Stimulated activated CD4-positive, alpha-beta T cell treated with anti-CD3 and anti-CD28 coated beads, Interleukin-12 subunit alpha, Interleukin-12 subunit beta, amount 100 ng/mL, for 48 hours (primary cell): ENCODE measurements around the gene PIGX.
"Not testable (repeated sequence)": the region's sequence is repeated elsewhere in the genome, so short reads cannot be mapped to it uniquely, and the experiment has no call there.

Source experiments
- DNase-seq, 3 donors: peaks; one replicate each; pipeline ENCODE4 v3.0.0-alpha.2; 2020; ENCODE audit warnings: low read depth in 2 of 3, low spot score in 1 of 3

PIGX gene

GRCh38 chr3:196700801-196701200 is 11.4 kb upstream of the PIGX start:
- no peak for DNase-seq

DNA sequence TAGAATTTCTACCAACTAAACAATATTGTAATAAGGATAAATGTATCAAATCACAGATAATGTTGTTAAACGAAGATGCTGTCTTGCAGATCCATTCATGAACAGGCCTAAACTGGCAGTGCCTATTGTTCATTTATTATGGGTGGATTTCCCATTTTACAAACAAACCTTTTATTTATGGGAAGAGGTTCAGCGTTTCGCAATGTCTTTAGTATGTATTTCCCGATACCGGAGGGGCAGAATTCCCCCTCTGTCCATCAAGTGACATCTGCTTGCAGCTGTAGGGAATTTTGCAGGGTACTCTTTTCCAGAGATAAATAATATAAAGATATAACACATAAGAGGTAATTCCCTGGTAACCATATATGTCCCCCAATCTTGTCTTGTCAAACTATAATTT is 5.8 kb upstream of the PIGX start:
- DNase-seq, result no peak

DNA sequence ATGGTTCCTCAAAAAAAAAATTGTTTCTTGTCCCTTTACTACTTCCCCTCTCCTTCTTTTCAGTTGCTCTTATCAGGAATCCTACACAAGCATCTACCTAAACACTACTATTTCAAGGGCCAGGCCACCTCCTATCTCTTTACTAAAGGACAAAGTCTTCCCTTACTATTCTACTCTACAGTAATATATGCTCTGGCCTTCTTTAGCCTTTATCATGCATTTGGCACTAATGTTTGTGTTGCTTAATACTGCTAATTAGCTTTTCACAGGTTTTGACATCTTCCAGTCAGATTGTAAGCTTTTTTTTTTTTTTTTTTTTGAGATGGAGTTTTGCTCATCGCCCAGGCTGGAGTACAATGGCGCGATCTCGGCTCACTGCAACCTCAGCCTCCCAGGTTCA is 5.4 kb upstream of the PIGX start:
- DNase-seq, result no peak

GRCh38 chr3:196707566-196707965 is 4.6 kb upstream of the PIGX start:
- no peak for DNase-seq

DNA sequence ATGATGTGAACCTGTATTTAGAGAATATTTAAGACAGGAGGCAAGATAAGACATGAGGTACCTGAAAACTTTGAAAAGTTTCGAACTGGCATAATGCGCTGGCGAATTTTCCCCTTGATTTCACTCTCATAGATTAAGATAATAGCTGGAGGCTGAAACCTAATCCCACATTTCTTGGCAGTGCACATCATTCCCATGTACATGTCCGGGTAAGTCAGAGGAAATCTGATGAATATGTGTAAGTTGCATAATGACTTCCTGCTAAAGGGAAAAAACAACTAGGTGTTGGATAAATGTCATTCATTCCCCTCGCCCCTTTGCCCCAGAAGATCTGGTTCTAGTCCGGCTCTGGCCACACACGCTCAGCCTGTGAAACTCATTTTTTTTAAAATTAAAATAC is 3.7 kb upstream of the PIGX start:
- DNase-seq, result no peak

DNA sequence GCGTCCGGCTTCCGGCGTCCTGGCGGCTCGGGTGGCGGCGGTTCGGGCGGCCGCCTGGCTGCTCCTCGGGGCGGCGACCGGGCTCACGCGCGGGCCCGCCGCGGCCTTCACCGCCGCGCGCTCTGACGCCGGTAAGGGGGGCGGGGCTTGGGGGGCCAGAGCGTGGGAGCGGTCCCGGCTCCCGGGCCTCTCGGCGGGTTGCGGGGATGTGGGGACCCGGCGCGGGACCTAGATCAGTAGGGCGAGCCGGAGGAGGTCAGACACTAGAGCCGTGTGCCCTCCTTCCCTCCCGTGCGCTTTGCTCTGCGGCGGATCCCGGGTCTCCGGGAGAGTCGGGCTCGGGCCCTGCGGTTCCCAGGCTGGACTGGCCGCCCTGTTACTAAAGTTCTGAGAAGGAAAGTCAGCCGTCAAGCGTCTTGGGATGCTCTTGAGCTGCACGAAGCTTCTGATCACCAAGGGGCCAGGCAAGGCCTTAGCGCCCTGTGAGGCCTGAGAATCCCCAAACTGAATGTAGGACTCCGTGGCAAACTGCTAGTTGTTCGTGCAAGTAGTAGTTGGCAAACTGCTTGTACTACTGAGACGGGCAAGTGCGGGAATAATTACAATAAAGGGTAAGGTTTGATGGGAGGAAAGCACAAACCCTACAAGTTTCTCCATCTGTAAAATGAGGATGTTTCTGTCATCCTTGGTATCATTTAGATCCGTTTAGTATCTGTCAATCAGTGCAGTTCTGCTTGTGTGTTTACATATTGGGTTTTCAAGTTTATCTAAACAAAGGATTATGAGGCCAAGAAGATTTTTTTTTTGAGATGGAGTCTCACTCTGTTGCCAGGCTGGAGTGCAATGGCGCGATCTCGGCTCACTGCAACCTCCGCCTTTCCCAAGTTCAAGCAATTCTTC is 587 bp downstream of the PIGX start:
- DNase-seq, result peak in 2 of 3 donors; percentile 44 to 59

GRCh38 chr3:196717162-196717561 is 5.0 kb downstream of the PIGX start:
- not testable (repeated sequence) for DNase-seq

- no peak for DNase-seq
Observed at GRCh38 chr3:196721097-196721496, 8.9 kb downstream of the PIGX start.

DNA sequence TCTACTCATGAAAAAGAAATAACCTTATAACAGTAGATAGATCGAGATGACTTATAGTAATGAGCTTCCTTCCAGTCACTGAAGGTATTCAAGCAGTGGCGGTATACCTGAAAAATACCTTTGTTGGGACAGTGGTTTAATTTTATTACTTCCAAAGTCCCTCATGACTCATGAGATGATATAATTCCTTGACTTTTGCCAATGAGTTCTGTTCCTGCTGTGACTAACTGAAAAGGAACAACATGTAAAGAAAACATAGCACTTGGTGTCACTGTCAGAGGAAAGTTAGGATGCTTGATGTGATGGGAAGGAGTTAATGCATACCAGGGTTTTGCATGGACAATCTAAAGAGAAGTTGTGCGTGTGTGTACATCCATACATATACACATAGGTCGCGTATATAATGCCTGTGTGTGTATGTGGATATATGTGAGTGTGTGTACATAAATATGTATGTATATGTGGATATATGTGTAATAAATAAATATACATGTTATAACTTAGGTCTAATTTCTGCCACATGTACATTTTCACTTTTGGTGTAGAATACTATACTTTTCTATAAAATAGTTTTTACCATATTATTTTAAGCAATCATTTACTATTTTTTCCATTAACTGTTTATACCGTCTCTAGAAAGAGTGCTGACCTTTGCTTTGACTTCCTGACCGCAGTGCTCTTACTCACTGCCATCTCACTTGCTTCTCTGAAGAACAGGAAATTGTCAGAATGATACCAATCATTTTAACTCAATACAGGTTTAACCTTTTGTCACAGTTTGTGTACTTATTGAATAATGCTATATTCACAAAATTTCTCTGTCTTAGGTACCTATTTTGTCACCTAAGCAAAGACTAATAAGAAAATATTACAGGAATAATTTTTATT is 14.9 kb downstream of the PIGX start:
- DNase-seq, result no peak

- DNase-seq, result no peak
Observed at GRCh38 chr3:196735751-196736150, 23.6 kb downstream of the PIGX start.

GRCh38 chr3:196736670-196737374 is 24.6 kb downstream of the PIGX start:
- DNase-seq, result no peak

DNA sequence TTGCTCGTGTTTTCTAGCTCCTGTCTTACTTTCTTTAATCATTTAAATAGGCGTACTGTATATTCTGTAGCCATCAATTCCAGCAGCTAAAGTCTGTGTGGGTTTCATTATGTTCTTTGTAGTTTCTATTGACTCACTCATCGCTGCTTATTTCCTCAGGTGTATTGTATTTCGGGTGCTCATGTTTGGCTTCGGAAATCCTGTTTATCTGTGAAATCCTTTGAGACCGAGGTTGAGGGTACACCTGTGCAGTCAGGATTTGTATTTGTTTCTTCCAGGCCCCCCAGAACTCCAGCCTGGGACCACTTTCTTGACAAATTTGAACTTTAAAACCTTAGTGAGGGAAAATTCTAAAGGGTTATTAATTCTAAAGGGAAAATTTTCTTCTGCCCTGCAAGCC is 25.5 kb downstream of the PIGX start:
- DNase-seq, result no peak

- DNase-seq, result peak; percentile 73 to 89 (median 79)
Observed at GRCh38 chr3:196739671-196740480, 27.7 kb downstream of the PIGX start, which contains the start of gene PAK2. PAK2 (plus strand) TSS chr3:196739857; CDS start chr3:196782647, 42,790 bp downstream.

DNA sequence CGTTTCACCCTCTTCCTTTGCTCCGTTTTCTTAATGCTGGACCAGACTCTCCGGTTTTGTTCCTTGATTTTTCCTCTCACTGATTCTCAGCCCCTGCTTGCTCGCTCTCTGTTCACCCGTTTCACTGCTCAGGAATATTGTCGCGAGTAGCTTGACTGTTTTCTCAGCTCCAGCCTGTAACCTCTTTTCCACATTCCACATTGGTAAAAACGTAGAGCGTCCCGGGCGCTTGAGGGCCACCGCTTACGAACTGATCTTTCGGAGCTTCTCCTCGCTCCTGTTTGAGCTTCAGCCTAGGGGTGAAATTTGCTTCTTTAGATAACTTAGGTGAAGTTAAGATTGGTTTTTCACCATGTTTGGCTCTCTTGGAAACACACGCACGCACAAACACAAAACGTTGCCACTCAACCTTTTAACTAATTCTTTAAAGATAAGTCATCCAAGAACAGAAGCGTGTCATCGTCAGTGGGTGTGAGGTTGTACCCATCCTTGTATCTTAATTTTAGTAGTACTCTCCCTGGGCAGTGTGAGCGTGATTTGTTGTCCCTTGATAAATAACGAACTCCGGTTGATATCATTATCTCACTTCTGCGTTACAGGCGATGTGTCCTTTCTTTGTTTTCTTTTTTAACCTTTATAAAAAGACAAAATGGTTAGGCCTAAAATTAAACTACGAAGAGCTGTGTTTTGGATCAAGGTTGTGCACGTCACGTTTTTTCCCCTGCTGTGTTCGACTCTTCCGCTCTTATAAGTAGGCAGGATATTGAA is 28.5 kb downstream of the PIGX start:
- DNase-seq, result peak; percentile 13 to 20 (median 16)

GRCh38 chr3:196741249-196741889 is 29.2 kb downstream of the PIGX start:
- DNase-seq, result no peak

DNA sequence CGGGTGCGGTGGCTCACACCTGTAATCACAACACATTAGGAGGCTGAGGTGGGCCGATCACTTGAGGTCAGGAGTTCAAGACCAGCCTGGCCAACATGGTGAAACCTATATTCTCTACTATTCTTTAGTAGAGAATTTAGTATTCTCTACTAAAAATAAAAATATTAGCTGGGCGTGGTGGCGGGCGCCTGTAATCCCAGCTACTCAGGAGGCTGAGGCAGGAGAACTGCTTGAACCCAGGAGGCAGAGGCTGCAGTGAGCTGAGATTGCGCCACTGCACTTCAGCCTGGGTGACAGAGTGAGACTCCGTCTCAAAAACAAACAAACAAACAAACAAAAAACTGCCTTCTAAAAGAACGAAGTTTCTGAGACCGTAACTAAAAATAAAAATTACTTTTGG is 31.4 kb downstream of the PIGX start:
- not testable (repeated sequence) for DNase-seq

GRCh38 chr3:196749125-196749524 is 36.9 kb downstream of the PIGX start:
- DNase-seq, result no peak

GRCh38 chr3:196753201-196753600 is 41.0 kb downstream of the PIGX start:
- no peak for DNase-seq
